Stomach (tissue), 4 donors: Measurements from ENCODE around the gene CRADD.

ENCODE experiments used
- EP300 ChIP-seq: sonication (generic); formaldehyde crosslinking; IDR thresholded peaks from one replicate; pipeline ENCODE4 v1.6.1; 2017; ENCODE audit warnings: antibody characterized with exemption
- POLR2A ChIP-seq, 4 donors: fragments of 450-650 bp; IDR thresholded peaks; one replicate each; pipeline ENCODE4 v1.6.1; 2016; ENCODE audit warnings: antibody characterized with exemption in 4 of 4, control low read depth in 2 of 4, mild to moderate bottlenecking in 1 of 4, moderate library complexity in 1 of 4
- POLR2AphosphoS5 ChIP-seq, 3 donors: sonication (generic); formaldehyde crosslinking; IDR thresholded peaks; one replicate each; pipeline ENCODE4 v1.6.1; 2016; ENCODE audit warnings: antibody characterized with exemption in 3 of 3
- TF ChIP-seq, protein P1 (sequence below), 7 experiments: fragments of 450-650 bp in 4 of 7; fragments of 200-600 bp in 3 of 7; sonication (generic) in 3 of 7; IDR thresholded peaks; one replicate each; pipeline ENCODE4 v1.5.1; 2016 to 2019; ENCODE audit warnings: antibody characterized with exemption in 7 of 7, control low read depth in 2 of 7, mild to moderate bottlenecking in 1 of 7

DNA sequence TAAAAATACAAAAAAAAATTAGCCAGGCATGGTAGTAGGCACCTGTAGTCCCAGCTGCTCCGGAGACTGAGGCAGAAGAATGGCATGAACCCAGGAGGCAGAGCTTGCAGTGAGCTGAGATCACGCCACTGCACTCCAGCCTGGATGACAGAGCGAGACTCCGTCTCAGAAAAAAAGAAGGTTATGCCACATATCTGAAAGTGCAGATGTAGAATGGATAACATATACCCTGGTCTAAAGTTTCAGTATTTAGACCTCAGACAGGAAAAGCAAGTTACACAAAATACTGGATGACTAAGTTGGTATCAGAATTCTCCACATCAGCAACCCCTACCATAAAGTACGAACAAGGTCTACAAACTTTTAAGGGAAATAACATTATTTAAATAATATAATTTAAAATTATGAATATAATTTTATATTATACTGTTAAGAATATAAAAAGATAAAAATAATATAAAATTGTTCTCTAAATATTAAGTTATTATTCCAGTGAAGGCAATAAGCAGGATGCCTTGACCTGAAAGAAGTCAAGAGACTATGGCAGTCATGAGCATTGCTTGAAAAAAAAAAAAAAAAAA lies 169.9 kb downstream of the CRADD start:
- TF ChIP-seq, protein P1, sequence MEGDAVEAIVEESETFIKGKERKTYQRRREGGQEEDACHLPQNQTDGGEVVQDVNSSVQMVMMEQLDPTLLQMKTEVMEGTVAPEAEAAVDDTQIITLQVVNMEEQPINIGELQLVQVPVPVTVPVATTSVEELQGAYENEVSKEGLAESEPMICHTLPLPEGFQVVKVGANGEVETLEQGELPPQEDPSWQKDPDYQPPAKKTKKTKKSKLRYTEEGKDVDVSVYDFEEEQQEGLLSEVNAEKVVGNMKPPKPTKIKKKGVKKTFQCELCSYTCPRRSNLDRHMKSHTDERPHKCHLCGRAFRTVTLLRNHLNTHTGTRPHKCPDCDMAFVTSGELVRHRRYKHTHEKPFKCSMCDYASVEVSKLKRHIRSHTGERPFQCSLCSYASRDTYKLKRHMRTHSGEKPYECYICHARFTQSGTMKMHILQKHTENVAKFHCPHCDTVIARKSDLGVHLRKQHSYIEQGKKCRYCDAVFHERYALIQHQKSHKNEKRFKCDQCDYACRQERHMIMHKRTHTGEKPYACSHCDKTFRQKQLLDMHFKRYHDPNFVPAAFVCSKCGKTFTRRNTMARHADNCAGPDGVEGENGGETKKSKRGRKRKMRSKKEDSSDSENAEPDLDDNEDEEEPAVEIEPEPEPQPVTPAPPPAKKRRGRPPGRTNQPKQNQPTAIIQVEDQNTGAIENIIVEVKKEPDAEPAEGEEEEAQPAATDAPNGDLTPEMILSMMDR (IDR thresholded peaks at IDR 0.05), result no peak
- no peak for TF ChIP-seq POLR2A (IDR thresholded peaks at IDR 0.05)
- TF ChIP-seq EP300, result no peak
- TF ChIP-seq POLR2AphosphoS5 (IDR thresholded peaks at IDR 0.05), result no peak
